Measurements from ENCODE around the gene OPCML.

The OPCML gene

GRCh38 chr11:132471466-132471865 is 1060.8 kb downstream of the OPCML start:
- DNase-seq (ENCODE audit: low spot score): no peak

GRCh38 chr11:132466983-132467382 is 1065.3 kb downstream of the OPCML start:
- no peak for DNase-seq (ENCODE audit: low spot score)

GRCh38 chr11:132464939-132465338 is 1067.4 kb downstream of the OPCML start:
- DNase-seq (ENCODE audit: low spot score): no peak

GRCh38 chr11:132464003-132464342 is 1068.3 kb downstream of the OPCML start:
- DNase-seq (ENCODE audit: low spot score): no peak

GRCh38 chr11:132463295-132464002 is 1068.9 kb downstream of the OPCML start:
- no peak for DNase-seq (ENCODE audit: low spot score)

GRCh38 chr11:132459736-132460135 is 1072.6 kb downstream of the OPCML start:
- DNase-seq (ENCODE audit: low spot score): no peak

GRCh38 chr11:132457445-132457844 is 1074.9 kb downstream of the OPCML start:
- no peak for DNase-seq (ENCODE audit: low spot score)

- DNase-seq (ENCODE audit: low spot score): no peak
These were observed 1075.5 kb downstream of the OPCML start for GRCh38 chr11:132456751-132457328.

- no peak for DNase-seq (ENCODE audit: low spot score)
These were observed 1077.3 kb downstream of the OPCML start for GRCh38 chr11:132455044-132455443.

- DNase-seq (ENCODE audit: low spot score): no peak
These were observed 1078.9 kb downstream of the OPCML start for GRCh38 chr11:132453406-132453805.

GRCh38 chr11:132452616-132453015 is 1079.7 kb downstream of the OPCML start:
- DNase-seq (ENCODE audit: low spot score): no peak

- DNase-seq (ENCODE audit: low spot score): no peak
These were observed 1080.2 kb downstream of the OPCML start for GRCh38 chr11:132451942-132452601.

- no peak for DNase-seq (ENCODE audit: low spot score)
These were observed 1081.7 kb downstream of the OPCML start for GRCh38 chr11:132450631-132451030.

- no peak for DNase-seq (ENCODE audit: low spot score)
These were observed 1083.8 kb downstream of the OPCML start for GRCh38 chr11:132448334-132448995.

GRCh38 chr11:132447761-132448160 is 1084.5 kb downstream of the OPCML start:
- no peak for DNase-seq (ENCODE audit: low spot score)

- DNase-seq (ENCODE audit: low spot score): no peak
These were observed 1086.4 kb downstream of the OPCML start for GRCh38 chr11:132445859-132446291.

- DNase-seq (ENCODE audit: low spot score): no peak
These were observed 1087.4 kb downstream of the OPCML start for GRCh38 chr11:132444911-132445310.

- no peak for DNase-seq (ENCODE audit: low spot score)
These were observed 1092.5 kb downstream of the OPCML start for GRCh38 chr11:132439711-132440255.

- no peak for DNase-seq (ENCODE audit: low spot score)
These were observed 1093.9 kb downstream of the OPCML start for GRCh38 chr11:132438418-132438817.

- DNase-seq (ENCODE audit: low spot score): no peak
These were observed 1101.8 kb downstream of the OPCML start for GRCh38 chr11:132430429-132431062.

- DNase-seq (ENCODE audit: low spot score): no peak
These were observed 1102.6 kb downstream of the OPCML start for GRCh38 chr11:132429685-132430084.

GRCh38 chr11:132427611-132428010 is 1104.7 kb downstream of the OPCML start:
- DNase-seq (ENCODE audit: low spot score): no peak
